ENCODE measurements around the gene RRM2.

RRM2 gene

GRCh38 chr2:10125842-10126631 lies 3.5 kb downstream of the RRM2 start:
- no peak for TF ChIP-seq ELF4 (IDR thresholded peaks at IDR 0.05)
- TF ChIP-seq NFRKB (IDR thresholded peaks at IDR 0.05) = no peak
- TF ChIP-seq PKNOX1 (IDR thresholded peaks at IDR 0.05) = no peak
- TF ChIP-seq HDGF (IDR thresholded peaks at IDR 0.05; ENCODE audit: borderline replicate concordance) = no peak
- TF ChIP-seq FOXA1 (IDR thresholded peaks at IDR 0.05) = no peak
- TF ChIP-seq CTBP1 (IDR thresholded peaks at IDR 0.05; ENCODE audit: borderline replicate concordance) = no peak
- TF ChIP-seq SP1 (IDR thresholded peaks at IDR 0.05) = no peak
- no peak for TF ChIP-seq FOXK2 (IDR thresholded peaks at IDR 0.05)
- TF ChIP-seq TARDBP (IDR thresholded peaks at IDR 0.05) = no peak
- no peak for TF ChIP-seq ZNF384 (IDR thresholded peaks at IDR 0.05)
- no peak for TF ChIP-seq BHLHE40 (IDR thresholded peaks at IDR 0.05; ENCODE audit: borderline replicate concordance)
- CTCF ChIA-PET = interaction anchor here (0.9 kb wide), 1 partner anchor 283 kb away, joined by 3 read pairs; no protein-coding TSS in a partner anchor
- POLR2A ChIA-PET = interaction anchor here (0.6 kb wide), 1 partner anchor 292 kb away, joined by 3 read pairs; no protein-coding TSS in a partner anchor
- no peak for DNase-seq (ENCODE audit: extremely low spot score)

GRCh38 chr2:10126632-10127026 lies 4.1 kb downstream of the RRM2 start:
- ChIA-PET POLR2A (interaction anchor here (0.6 kb wide), 1 partner anchor 291 kb away, joined by 3 read pairs; no protein-coding TSS in a partner anchor), CTCF (interaction anchor here (0.9 kb wide), 1 partner anchor 282 kb away, joined by 3 read pairs; no protein-coding TSS in a partner anchor)
- TF ChIP-seq TARDBP (IDR thresholded peaks at IDR 0.05) (no peak), BHLHE40 (IDR thresholded peaks at IDR 0.05; ENCODE audit: borderline replicate concordance) (no peak), CTBP1 (IDR thresholded peaks at IDR 0.05; ENCODE audit: borderline replicate concordance) (no peak), FOXM1 (IDR thresholded peaks at IDR 0.05; ENCODE audit: borderline replicate concordance) (no peak), PKNOX1 (IDR thresholded peaks at IDR 0.05) (no peak), SP1 (IDR thresholded peaks at IDR 0.05) (no peak), L3MBTL2 (conservative IDR thresholded peaks at IDR 0.05) (no peak), NFRKB (IDR thresholded peaks at IDR 0.05) (no peak), ZNF384 (IDR thresholded peaks at IDR 0.05) (no peak), HDGF (IDR thresholded peaks at IDR 0.05; ENCODE audit: borderline replicate concordance) (no peak), FOXK2 (IDR thresholded peaks at IDR 0.05) (no peak), LEF1 (IDR thresholded peaks at IDR 0.05; ENCODE audit: borderline replicate concordance) (no peak), SUZ12 (IDR thresholded peaks at IDR 0.05) (no peak), ARNT (IDR thresholded peaks at IDR 0.05) (no peak), ELF4 (IDR thresholded peaks at IDR 0.05) (no peak), FOXA1 (IDR thresholded peaks at IDR 0.05) (no peak)
- DNase-seq (ENCODE audit: extremely low spot score) = no peak

GRCh38 chr2:10128420-10128819 lies 5.9 kb downstream of the RRM2 start:
- ChIA-PET POLR2A (interaction anchor here (1.2 kb wide), 1 partner anchor 16 kb away, joined by 5 read pairs; no protein-coding TSS in a partner anchor), CTCF (interaction anchor here (0.9 kb wide), 1 partner anchor 307 kb away, joined by 3 read pairs; no protein-coding TSS in a partner anchor)
- TF ChIP-seq TARDBP (IDR thresholded peaks at IDR 0.05) (no peak), ZNF384 (IDR thresholded peaks at IDR 0.05) (no peak), FOXK2 (IDR thresholded peaks at IDR 0.05) (no peak), ELF4 (IDR thresholded peaks at IDR 0.05) (no peak), PKNOX1 (IDR thresholded peaks at IDR 0.05) (no peak)
- no peak for DNase-seq (ENCODE audit: extremely low spot score)

GRCh38 chr2:10129490-10129889 lies 7.0 kb downstream of the RRM2 start:
- POLR2A ChIA-PET = interaction anchor here (1.2 kb wide), 1 partner anchor 15 kb away, joined by 5 read pairs; no protein-coding TSS in a partner anchor

More at GRCh38 chr2:10129490-10129889, 7.0 kb downstream of the RRM2 start:
- no peak for DNase-seq (ENCODE audit: extremely low spot score)
- TF ChIP-seq PKNOX1 (IDR thresholded peaks at IDR 0.05) = no peak
- no peak for TF ChIP-seq SP1 (IDR thresholded peaks at IDR 0.05)
- no peak for TF ChIP-seq LEF1 (IDR thresholded peaks at IDR 0.05; ENCODE audit: borderline replicate concordance)
- TF ChIP-seq FOXA1 (IDR thresholded peaks at IDR 0.05) = no peak
- TF ChIP-seq HDGF (IDR thresholded peaks at IDR 0.05; ENCODE audit: borderline replicate concordance) = no peak
- TF ChIP-seq FOXK2 (IDR thresholded peaks at IDR 0.05) = no peak
- TF ChIP-seq L3MBTL2 (conservative IDR thresholded peaks at IDR 0.05) = no peak
- TF ChIP-seq CTBP1 (IDR thresholded peaks at IDR 0.05; ENCODE audit: borderline replicate concordance) = no peak
- no peak for TF ChIP-seq BHLHE40 (IDR thresholded peaks at IDR 0.05; ENCODE audit: borderline replicate concordance)
- TF ChIP-seq NFRKB (IDR thresholded peaks at IDR 0.05) = no peak
- no peak for TF ChIP-seq TARDBP (IDR thresholded peaks at IDR 0.05)
- no peak for TF ChIP-seq FOXM1 (IDR thresholded peaks at IDR 0.05; ENCODE audit: borderline replicate concordance)
- no peak for TF ChIP-seq ARNT (IDR thresholded peaks at IDR 0.05)
- no peak for TF ChIP-seq ELF4 (IDR thresholded peaks at IDR 0.05)
- TF ChIP-seq SUZ12 (IDR thresholded peaks at IDR 0.05) = no peak
- TF ChIP-seq ZNF384 (IDR thresholded peaks at IDR 0.05) = no peak
- CTCF ChIA-PET = no interaction called here

All from HEK293T (cell line).